ENCODE results near the gene COPZ2.
"Not testable (repeated sequence)": the region's sequence is repeated elsewhere in the genome, so short reads cannot be mapped to it uniquely, and the experiment has no call there.

The COPZ2 gene

DNA sequence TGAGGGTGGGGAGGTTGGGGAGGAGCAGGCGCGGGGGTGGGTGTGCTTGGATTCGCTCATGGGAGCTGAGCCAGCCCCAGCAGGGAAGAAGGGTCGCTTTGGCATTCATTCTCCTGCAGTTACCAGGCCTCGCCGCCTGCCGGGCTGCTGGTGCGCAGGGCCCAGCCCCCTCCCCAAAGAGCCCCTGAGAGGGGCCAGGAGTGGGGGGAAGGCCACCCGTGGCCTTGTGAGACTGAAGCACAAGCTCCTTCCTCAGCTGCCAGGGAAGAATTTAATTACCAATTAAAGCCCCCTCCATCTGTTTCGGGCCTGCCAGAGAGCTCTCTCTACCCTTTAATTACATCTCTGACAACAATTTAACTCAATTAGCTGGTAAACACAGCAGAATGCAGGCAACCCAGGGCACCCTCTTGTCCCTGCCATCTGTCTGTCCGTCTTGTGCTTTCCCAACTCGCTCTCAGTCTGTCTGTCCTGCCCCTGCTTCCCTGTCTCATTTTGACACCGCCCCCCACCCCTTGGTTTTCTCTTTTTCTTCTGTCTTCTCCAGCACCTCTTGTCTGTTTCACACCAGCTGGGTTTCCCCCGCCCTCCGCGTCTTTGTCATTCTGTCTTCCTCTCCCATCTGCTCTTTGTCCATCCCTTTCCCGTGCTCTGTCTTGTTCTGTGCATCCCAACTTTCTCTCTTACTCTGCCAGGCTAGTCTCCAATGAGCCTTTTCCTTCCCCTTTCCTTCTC is 34.0 kb downstream of the COPZ2 start:
- peak; percentile 46 for DNase-seq

DNA sequence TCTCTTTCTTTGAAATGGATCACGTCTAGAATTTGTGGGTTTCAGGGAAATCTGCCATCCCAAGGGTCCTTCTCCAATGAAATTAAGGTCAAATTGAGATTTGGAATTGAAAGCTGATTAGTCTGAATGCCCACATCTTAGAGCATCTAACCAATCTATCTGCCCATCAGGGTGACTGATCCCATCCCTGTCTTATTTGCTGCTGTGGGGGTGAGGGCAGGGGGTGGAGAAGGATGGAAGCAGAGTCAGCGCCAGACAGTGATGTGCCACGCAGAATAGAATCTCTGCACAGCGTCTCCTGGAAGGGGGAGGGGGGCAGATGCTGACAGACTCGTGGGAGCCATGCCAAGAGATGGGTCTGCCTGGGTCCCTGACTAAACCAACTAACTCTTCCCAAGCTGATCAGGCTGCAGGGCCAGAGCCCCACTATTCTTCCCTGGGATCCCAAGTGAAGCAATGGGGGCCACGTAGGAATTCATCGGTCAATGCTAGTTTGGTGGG is 34.6 kb downstream of the COPZ2 start:
- DNase-seq: peak; percentile 76

DNA sequence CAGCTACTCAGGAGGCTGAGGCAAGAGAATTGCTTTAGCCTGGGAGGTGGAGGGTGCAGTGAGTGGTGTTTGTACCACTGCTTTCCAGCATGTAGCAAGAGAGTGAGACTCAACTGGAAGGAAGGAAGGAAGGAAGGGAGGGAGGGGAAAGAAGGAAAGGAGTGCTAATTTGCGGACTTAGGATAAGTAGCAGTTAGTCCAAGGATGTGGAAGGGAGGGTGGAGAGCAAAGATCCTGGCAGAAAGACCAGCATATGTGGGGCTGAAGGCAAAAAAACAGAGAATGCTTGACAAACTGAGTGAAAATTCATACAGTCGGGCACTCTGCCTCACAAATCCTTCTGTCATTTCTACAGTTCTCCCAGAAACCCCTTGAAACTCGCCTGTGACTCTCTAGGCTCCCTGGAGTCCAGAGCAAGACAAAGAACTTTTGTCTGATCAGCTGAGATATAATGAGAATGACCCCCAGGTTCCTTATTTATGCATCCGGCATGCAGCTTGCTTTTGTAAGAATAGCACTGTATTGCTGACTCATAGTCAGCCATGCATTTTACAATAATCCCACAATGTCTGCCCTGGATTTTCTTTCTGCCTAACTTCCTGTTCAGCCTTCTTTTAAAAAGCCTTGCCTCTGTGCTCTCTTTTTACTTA is 35.2 kb downstream of the COPZ2 start:
- peak; percentile 88 for DNase-seq

DNA sequence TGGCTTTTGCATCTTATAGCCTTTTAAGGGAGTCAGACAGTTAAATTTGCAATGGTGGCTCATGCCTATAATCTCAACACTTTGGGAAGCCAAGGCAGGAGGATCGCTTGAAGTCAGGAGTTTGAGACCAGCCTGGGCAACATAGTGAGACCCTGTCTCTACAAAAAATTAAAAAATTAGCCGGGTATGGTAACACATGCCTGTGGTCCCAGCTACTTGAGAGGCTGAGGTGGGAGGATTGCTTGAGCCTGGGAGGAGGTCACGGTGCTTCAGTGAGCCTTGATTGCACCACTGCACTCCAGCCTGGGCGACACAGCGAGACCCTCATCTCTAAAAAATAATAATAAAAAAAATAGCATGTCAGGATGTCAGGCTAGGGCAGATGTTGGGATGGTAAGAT is 35.9 kb downstream of the COPZ2 start:
- DNase-seq: not testable (repeated sequence)

DNA sequence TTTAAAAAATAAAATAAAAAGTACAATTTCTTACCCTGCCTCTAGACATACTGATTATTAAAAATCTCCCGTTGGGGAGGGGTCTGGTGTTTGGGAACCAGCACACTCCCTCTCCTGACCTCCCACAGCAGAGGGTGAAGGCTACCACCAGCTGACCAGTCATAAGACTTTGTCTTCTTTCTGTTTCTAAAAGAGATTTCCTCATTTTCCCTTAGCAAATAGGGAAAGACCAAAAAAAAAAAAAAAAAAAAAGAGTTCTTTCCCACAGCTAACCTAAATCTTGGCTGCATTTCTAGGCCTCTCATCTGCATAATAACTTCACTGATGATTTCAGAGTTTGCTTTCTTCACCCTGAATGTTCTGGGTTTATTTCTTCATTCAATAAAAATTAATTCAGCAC is 36.4 kb downstream of the COPZ2 start:
- DNase-seq: no peak

DNA sequence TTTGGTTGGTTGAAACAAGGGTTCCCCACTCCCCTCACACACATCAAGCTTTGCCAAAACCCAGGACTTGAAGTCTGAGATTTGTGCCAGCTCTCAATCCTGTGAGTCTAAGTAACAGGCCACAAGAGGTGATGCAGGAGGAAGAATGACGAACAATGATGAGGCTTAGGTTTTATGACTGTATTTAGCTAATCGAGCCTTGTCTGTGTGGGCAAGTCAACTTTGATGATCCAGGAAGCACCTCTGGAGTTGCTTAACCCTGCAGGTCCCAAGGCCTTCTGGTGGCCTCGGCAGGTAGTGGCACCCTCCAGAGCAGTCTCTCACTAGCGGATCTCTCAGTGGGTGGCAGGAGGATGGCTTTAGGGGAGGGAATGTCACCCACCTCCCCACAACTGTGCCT is 38.0 kb downstream of the COPZ2 start:
- DNase-seq: peak; percentile 68

DNA sequence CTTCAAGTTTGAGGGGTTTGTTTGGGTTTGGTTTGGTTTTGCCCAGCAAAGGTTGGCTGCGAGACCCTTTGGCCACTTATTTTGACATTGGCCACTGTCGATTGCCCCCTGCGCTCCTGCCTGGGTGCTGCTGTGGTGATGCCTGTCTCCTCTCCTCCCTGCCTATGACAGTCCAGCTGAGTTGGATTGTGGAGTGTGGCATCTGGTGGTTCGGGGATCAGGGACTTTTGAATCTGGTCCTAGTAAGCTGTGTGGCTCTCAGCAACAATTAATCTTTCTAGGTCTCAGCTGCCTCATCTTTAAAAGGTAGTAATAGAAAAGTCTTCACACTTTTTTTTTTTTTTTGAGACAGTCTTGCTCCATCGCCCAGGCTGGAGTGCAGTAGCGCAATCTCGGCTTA is 39.6 kb downstream of the COPZ2 start:
- DNase-seq: no peak

DNA sequence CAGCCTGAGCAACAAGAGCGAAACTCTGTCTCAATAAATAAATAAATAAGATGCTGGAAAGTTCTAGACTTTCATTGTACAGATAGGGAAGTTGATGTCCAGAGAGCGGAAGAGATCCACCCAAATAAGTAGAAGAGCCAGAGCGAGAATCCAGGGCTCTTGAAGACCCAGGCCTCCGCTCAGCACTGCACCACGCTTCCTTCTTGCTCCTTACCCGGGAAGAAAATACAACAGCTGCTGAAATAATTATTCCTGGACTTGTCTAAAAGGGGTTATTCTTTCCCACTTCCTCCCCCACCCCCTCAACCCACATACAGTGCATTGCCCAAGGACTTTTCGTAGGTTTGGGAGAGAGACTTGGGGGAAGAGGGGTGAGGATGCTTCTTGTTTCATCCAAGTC is 40.0 kb downstream of the COPZ2 start:
- no peak for DNase-seq

DNA sequence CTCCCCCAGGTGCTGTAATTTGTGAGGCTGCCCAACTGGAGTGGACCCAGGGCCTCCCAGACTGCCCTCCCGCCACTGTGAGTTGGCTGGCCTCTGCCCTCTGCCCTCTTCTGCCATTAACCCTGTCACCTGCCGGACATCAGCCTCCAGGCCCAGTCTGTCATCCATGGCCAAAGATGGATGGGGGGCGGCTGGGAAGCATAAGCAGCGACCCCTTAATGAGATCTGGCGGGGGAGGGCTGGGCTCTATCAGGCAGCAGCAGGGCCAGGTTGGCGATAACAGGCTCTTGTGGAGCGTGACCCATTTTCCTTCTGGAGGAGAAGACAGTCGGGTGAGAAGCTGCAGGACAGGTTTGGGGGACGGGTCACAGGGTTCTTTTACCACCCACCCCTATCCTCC is 41.4 kb downstream of the COPZ2 start:
- no peak for DNase-seq

DNA sequence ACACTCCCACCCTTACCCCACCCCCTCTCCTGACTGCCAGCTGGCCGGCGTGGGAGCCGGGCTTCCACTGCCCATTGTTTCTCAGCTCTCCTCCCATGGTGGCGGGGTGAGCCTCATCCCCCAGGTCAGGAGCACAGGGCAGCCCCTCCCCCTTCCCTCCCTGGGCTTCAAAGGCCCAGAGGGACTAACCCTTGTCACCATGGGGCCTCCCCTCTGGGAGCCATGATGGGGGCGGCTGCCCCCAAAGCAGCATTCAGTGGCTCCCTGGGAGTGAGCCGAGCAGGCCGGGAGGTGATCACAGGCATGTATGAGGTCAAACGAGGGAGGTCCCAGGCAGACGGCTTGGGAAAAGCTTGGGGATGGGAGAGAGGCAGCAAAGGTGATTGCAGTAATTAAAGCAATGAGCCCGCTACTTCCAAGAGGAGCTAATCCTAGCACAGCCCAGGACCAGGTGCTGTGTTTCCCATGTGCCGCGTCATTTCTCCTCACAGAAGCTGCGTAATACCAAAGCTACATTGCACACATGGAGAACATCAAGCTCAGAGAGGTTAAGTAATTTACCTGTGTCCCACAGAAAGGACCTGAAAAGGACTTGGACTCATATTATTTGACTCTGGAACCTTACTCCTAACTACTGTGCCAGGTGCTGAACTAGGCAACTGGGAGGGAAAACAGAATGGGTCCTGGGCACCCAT is 42.2 kb downstream of the COPZ2 start:
- no peak for DNase-seq

DNA sequence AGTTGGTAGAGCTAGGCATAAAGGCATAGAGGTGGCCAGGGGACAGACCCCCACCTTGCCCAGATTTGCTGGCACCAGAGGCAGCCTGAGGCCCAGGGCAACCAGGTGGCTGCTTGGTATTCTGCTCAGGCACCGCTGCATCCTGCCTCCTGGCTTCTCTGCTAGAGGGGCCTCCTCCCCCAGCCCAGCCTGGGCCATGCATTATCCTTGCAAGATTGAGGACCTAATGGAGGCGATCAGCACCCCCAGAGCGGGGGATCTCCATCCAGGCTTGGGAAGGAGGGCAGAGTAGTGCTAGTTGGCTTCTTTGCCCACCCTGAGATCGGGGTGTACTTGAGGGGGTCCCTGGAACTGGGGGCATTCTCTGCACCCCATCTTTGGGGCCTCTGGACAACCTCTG is 42.9 kb downstream of the COPZ2 start:
- DNase-seq: no peak

DNA sequence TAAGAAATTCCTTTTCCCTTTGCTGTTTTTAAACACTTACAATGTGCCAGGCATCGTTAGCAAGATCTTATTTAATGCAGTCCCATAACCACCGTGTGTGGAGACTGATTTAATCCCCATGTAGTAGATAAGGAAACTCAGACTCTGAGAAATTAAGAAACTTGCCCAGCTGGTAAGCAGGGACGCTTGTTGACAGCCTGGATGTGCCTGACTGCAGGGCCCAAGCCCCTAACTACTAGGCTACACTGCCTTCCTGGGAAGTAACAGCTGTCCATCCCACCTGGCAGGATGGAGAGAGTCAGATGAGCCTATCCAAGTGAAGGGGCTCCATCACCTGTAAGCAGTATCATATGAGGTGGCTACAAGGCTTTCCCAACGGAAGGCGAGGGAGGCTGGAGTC is 43.6 kb downstream of the COPZ2 start:
- DNase-seq: no peak

DNA sequence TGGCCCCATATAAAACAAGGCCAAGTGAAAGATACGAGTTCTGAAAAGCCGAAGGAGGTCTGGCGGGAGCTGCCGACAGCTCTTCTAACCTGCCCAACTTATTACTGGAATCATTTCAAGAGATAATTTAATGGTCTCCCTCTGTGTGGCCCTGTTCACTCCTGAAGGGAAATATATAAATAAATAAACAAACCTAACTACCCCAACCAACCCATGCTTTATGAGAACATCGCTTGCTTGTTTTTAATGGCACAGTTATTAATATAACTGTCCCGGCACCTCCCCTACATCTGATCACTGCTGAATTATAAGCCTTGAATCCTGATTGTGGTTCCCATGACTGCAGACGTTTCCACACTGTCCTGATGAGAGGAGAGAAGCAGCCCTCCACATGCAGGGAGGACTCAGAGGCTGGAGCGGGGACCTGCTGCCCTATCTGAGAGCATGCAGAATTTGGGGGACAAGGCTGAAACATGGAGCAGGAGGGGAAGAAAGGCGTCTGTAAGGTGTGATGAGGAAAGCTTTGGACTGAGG is 44.5 kb downstream of the COPZ2 start:
- no peak for DNase-seq

DNA sequence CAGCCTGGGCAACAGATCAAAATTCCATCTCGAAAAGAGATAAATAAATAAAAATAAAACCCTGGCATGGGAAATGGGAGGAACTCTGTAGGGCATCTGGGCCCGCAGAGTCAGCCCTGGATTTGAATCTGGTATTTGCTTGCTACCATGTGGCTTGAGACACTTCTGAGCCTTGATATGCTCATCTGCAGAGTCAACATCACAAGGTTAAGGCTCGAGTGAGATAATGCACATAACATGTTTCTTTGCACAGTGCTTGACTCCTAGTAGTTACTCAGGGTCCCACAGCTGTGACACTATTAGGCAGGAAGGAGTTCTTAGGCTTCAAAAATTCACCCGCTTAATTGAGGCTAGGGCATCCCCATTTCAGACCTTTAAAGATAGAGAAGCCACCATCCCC is 45.4 kb downstream of the COPZ2 start:
- no peak for DNase-seq

DNA sequence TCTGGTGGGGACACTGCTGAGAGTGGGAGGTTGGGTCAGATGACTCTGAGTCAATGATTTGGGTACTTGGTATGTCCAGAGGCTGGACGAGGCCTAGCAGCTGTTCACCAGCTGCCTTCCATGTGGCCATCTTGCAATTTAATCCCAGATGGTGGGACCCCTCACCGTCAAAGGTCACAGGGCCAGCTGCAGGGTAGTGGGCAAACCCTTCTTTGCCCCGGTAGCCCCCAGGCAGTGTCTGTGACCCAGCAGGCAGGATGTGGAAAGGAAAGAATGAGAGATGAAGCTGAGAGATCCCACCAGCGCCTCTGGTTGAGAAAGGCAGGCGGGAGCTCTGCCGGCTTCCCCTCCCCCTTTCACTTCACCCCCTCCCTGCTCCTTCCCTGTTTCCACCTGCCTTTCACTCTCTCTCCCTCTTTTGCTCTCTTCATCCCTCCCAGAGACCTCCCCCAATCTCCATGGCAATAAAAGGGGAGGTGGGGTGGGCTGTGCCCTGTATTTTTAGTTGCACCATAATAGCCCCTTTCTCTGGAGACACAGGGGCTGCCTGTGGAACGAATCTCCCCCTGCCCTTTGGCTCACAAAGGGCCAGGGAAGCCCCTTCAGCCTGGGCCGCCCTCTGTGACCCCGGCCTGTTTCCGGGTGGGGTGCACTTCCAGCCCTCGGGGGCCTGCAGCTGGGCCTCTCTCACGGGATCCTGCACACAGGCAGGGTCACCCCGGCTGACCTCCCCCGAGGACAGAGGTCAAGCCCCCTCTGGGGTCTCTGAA is 46.5 kb downstream of the COPZ2 start:
- no peak for DNase-seq

DNA sequence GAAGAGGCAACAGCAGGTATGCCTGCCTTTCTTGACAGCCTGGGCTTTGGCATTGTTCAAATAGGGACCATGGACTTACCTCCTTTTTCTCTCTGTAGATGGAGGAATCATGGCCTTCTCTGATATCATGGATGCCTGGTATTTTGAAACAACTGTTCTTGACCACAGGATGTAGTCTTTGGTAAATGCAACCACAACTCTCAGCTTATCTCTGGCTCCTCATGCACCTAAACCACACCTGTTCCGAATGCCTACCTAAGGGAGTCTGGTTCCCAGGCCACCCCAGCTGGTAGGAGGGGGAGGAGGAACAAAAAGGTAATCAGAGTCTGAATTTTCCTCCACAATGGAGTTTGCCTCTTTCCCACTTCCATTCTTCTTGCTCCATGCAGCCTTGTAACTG is 47.9 kb downstream of the COPZ2 start:
- DNase-seq: no peak

DNA sequence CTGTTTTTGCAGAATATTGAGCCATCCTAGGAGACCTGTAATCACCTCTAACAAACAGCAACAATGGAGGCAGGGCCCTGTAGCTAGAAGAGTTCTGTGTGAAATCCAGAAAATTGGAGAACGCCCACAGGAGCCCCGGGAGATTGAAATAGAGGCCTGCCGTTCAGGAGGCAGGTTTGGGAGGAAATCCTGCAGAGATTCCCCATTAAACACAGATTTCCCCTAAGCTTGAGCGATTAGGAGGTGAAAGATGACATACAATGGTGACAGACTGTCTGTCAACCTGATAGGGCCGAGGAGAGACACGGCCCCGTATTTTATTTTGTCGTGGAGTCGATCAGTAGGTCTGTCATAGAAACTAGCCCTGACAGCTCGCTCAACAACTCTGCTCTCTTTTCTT is 48.4 kb downstream of the COPZ2 start:
- DNase-seq: no peak

DNA sequence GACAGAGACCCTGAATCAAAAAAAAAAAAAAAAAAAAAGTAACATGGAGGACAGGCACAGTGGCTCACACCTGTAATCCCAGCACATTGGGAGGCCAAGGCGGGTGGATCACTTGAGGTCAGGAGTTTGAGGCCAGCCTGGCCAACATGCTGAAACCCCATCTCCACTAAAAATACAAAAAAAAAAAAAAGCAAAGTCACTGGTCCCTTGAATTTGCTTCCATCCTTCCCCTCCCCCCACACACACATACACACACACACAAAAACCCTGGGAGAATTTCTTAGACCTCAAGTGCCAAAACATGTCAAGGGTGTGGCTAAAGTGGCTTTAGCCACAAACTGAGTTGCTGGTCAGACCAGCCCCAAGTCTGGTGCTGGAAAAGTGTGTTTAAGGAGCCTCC is 49.2 kb downstream of the COPZ2 start:
- DNase-seq: not testable (repeated sequence)

DNA sequence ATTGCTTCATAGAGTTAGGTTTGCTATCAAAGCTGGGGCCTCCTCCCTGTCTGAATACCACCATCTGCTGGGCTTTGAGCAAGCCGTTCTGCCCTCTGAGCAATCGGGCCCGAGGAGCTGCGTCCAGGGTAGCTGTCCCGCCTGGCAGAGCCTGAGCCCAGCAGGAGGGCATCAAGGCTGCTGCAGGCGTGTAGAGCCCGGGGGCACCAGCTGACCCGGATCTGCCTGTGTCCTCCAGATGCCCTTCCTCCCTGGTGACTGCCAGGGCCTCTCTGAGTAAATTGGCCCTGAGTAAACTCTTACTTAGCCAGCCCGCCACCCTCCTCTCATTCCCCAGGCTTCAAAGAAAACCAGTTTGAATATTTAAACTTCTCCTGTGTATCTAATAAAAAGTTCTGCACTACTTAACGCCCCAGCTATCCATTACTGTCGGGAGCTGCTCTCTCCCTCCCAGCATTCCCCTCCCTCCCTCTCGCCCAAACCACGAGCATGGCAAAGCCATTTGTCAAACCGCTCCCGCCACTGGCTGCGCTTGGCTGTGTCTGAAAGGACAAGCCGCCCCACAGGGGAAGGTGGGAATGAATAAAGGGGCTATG is 50.3 kb downstream of the COPZ2 start:
- peak; percentile 29 for DNase-seq

DNA sequence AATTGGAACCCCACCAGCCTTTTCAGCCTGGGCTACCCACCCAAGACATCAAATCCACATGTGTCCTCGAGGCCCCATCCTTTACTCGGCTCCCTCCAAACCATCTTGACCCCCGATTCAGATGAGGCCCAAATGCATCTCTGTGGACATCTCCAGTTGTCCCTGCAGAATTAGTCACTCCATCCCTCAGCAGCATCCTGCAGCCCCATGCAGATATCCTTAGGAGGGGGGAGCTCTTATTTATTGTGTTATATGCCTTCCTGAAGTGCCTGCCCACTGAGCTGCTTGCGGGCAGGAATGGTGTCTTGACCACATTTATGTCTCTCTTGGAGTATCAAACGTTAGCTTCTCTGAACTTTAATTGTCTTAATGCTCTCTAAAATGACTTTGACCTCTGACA is 51.1 kb downstream of the COPZ2 start:
- no peak for DNase-seq

DNA sequence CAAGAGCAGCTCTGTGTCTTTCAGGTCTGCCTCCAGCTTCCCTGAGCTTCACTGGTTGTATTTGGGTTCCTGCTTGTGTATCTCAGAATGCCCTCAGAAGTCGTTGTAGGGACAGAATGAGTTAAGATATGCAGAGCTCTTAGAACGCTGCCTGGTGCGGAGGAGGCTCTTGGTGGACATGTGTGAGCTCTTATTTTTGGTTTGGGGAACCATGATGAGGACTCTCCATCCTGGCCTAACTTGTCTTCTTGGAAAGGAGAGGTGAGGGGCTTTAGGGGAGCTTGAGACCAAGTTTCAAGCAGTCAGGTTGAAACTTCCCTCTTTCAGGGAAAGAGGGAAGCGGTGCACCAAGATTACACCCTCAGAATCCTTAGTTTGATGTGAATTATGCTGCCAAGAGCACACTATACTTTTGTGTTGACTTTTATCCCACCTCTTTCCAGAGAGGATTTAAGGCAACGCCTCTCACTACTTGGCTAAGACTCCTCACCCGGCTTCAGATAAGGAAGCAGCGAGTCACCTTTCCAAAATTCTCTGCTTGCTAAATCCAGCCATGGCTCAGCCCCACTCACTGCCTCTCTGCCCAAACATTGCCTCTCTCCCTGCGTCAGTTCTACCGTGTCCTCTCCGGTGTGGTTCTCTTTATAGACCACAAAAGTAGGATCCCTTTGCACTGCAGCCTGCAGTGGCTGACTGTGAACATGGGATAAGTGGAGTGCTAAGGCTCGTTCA is 53.9 kb downstream of the COPZ2 start:
- DNase-seq: no peak

All from fibroblast of skin of right quadriceps (primary cell).